ENCODE data around the gene FGF7. TPM values are rescaled to one million over a fixed set of nuclear protein-coding genes. Genes with fewer than 3 reads are reported as not detected.

Gene FGF7
- total and polyA plus RNA-seq, 9 of the 15 experiments (the other 6 are each of a cell fraction or from before 2014, with no cell fraction given): not detected

DNA sequence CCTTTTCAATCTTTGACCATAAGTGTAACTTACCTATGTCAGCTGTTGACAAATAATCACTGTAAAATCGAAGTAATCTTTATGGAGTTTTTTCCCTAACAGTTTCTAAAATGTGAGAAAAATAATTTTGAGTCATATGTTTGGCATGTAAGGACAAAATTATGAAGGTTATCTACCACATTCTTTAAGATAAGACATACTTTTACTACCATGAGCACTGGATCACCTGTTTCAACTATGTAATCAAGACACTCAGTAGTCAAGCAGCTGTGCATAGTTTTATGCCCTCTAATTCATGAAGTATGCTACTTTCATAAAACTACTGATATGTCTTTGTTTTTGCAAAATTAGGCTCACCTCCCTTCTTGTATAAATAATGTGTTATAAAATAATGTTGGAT lies 12.1 kb downstream of the FGF7 start (continued):
- TF ChIP-seq, protein P1, sequence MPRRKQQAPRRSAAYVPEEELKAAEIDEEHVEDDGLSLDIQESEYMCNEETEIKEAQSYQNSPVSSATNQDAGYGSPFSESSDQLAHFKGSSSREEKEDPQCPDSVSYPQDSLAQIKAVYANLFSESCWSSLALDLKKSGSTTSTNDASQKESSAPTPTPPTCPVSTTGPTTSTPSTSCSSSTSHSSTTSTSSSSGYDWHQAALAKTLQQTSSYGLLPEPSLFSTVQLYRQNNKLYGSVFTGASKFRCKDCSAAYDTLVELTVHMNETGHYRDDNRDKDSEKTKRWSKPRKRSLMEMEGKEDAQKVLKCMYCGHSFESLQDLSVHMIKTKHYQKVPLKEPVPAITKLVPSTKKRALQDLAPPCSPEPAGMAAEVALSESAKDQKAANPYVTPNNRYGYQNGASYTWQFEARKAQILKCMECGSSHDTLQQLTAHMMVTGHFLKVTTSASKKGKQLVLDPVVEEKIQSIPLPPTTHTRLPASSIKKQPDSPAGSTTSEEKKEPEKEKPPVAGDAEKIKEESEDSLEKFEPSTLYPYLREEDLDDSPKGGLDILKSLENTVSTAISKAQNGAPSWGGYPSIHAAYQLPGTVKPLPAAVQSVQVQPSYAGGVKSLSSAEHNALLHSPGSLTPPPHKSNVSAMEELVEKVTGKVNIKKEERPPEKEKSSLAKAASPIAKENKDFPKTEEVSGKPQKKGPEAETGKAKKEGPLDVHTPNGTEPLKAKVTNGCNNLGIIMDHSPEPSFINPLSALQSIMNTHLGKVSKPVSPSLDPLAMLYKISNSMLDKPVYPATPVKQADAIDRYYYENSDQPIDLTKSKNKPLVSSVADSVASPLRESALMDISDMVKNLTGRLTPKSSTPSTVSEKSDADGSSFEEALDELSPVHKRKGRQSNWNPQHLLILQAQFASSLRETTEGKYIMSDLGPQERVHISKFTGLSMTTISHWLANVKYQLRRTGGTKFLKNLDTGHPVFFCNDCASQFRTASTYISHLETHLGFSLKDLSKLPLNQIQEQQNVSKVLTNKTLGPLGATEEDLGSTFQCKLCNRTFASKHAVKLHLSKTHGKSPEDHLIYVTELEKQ (CRISPR knock-in tag; IDR thresholded peaks at IDR 0.05): no peak
- TF ChIP-seq U2AF2 (optimal IDR thresholded peaks at IDR 0.05; ENCODE audit: low read depth, low read length) (no peak), GTF2F1 (IDR thresholded peaks at IDR 0.05; ENCODE audit: low read depth, low read length) (no peak)

DNA sequence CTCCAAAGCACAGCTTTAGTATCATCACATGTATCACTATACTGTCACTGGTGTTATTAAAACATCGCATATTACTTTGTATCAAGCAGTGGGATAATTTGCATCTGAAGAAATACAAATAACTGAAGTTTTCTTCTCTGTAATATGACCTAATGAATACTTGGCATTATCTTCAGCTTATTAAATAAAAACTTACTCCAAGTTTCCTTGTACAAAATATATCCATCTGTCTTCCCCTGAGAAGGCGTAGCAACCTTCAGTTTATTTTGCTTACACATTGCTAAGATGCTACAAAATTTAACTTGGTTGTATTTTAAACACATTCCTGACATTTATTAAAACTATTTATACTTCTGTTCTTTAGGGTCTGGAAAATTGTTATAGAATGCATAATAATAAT lies 13.7 kb downstream of the FGF7 start:
- no peaks in the 10 kb centered on the region for H3K27me3 ChIP-seq (ENCODE audit: control insufficient read depth in 2 of 2, insufficient read depth in 2 of 2, low read length in 2 of 2)
- peaks cover 0 to 3% of the 10 kb centered on the region in 2 experiments; a peak in 1 of 5 replicates for H3K4me1 ChIP-seq (replicated peaks in 1 of 2; ENCODE audit: control insufficient read depth in 2 of 2, insufficient read depth in 2 of 2, low read length in 2 of 2)
- POLR2A ChIA-PET: interaction anchor here (0.6 kb wide), 1 partner anchor 565 kb away, joined by 3 read pairs; no protein-coding TSS in a partner anchor
- no peak overlapping the region for H3K4me2 ChIP-seq (ENCODE audit: insufficient read depth, low read length)
- ATAC-seq (no peak), DNase-seq (ENCODE audit: extremely low read depth in 1 of 4, low spot score in 3 of 4) (no peak), FAIRE-seq (no peak)
- no peaks in the 10 kb centered on the region for H4K20me1 ChIP-seq (replicated peaks; ENCODE audit: control insufficient read depth, insufficient read depth, low read length)
- no peaks in the 10 kb centered on the region for H3K9me3 ChIP-seq (replicated peaks; ENCODE audit: control insufficient read depth, insufficient read depth, low read depth, low read length)
- no peak overlapping the region for H3K9ac ChIP-seq (ENCODE audit: insufficient read depth in 1 of 2, low read depth in 2 of 2, low read length in 2 of 2)
- H2AFZ ChIP-seq (ENCODE audit: low read depth, low read length): no peak overlapping the region
- in situ Hi-C loops (cut with MboI) (no loop called here), intact Hi-C loops (cut with micrococcal nuclease) (no loop called here)
- no peaks in the 10 kb centered on the region for H3K36me3 ChIP-seq (ENCODE audit: control insufficient read depth, insufficient read depth, low read length)
- TF ChIP-seq, protein P2, sequence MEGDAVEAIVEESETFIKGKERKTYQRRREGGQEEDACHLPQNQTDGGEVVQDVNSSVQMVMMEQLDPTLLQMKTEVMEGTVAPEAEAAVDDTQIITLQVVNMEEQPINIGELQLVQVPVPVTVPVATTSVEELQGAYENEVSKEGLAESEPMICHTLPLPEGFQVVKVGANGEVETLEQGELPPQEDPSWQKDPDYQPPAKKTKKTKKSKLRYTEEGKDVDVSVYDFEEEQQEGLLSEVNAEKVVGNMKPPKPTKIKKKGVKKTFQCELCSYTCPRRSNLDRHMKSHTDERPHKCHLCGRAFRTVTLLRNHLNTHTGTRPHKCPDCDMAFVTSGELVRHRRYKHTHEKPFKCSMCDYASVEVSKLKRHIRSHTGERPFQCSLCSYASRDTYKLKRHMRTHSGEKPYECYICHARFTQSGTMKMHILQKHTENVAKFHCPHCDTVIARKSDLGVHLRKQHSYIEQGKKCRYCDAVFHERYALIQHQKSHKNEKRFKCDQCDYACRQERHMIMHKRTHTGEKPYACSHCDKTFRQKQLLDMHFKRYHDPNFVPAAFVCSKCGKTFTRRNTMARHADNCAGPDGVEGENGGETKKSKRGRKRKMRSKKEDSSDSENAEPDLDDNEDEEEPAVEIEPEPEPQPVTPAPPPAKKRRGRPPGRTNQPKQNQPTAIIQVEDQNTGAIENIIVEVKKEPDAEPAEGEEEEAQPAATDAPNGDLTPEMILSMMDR (IDR thresholded peaks at IDR 0.05 in 2 of 3, conservative IDR thresholded peaks at IDR 0.05 in 1 of 3; ENCODE audit: insufficient read depth in 2 of 3, low read depth in 1 of 3, low read length in 3 of 3): no peak
- no peak for TF ChIP-seq SLC30A9 (CRISPR knock-in tag; IDR thresholded peaks at IDR 0.05)
- no peak for TF ChIP-seq TAF7 (tag; IDR thresholded peaks at IDR 0.05)
- TF ChIP-seq, protein P3, sequence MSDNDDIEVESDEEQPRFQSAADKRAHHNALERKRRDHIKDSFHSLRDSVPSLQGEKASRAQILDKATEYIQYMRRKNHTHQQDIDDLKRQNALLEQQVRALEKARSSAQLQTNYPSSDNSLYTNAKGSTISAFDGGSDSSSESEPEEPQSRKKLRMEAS (CRISPR knock-in tag; IDR thresholded peaks at IDR 0.05): no peak
- TF ChIP-seq HMGN3 (IDR thresholded peaks at IDR 0.05; ENCODE audit: borderline replicate concordance, extremely low read depth, insufficient read length, low read depth, low read length): no peak
- TF ChIP-seq, protein P4, sequence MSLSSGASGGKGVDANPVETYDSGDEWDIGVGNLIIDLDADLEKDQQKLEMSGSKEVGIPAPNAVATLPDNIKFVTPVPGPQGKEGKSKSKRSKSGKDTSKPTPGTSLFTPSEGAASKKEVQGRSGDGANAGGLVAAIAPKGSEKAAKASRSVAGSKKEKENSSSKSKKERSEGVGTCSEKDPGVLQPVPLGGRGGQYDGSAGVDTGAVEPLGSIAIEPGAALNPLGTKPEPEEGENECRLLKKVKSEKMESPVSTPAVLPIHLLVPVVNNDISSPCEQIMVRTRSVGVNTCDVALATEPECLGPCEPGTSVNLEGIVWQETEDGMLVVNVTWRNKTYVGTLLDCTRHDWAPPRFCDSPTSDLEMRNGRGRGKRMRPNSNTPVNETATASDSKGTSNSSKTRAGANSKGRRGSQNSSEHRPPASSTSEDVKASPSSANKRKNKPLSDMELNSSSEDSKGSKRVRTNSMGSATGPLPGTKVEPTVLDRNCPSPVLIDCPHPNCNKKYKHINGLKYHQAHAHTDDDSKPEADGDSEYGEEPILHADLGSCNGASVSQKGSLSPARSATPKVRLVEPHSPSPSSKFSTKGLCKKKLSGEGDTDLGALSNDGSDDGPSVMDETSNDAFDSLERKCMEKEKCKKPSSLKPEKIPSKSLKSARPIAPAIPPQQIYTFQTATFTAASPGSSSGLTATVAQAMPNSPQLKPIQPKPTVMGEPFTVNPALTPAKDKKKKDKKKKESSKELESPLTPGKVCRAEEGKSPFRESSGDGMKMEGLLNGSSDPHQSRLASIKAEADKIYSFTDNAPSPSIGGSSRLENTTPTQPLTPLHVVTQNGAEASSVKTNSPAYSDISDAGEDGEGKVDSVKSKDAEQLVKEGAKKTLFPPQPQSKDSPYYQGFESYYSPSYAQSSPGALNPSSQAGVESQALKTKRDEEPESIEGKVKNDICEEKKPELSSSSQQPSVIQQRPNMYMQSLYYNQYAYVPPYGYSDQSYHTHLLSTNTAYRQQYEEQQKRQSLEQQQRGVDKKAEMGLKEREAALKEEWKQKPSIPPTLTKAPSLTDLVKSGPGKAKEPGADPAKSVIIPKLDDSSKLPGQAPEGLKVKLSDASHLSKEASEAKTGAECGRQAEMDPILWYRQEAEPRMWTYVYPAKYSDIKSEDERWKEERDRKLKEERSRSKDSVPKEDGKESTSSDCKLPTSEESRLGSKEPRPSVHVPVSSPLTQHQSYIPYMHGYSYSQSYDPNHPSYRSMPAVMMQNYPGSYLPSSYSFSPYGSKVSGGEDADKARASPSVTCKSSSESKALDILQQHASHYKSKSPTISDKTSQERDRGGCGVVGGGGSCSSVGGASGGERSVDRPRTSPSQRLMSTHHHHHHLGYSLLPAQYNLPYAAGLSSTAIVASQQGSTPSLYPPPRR (CRISPR knock-in tag; IDR thresholded peaks at IDR 0.05; ENCODE audit: borderline replicate concordance): no peak
- TF ChIP-seq CXXC5 (CRISPR knock-in tag; IDR thresholded peaks at IDR 0.05): no peak
- no TSS peak for BruUV-seq (replicated peaks)
- no peak overlapping the region for H3K4me3 ChIP-seq
- CTCF ChIA-PET (ENCODE audit: low intra/inter-chr PET ratio): no interaction called here
- H3K27ac ChIP-seq (ENCODE audit: extremely low read depth, low read depth, low read length): no peak overlapping the region
- 12% methylated on average over 2 of the region's 2 CpGs for WGBS (ENCODE audit: insufficient coverage, low coverage, missing lambda C conversion rate)
- H3K79me2 ChIP-seq (ENCODE audit: control insufficient read depth, insufficient read depth, low read length): no peaks in the 10 kb centered on the region
- no peaks in the 10 kb centered on the region for H3K9me1 ChIP-seq (ENCODE audit: control insufficient read depth, insufficient read depth, low read length)
